ENCODE measurements around the gene ZNF383. TPM values are rescaled to one million over a fixed set of nuclear protein-coding genes. Genes with fewer than 3 reads are reported as not detected.
"Not testable (repeated sequence)": the region's sequence is repeated elsewhere in the genome, so short reads cannot be mapped to it uniquely, and the experiment has no call there.

ZNF383 gene
- total RNA-seq (2014; rRNA removed): 4.0 and 4.1 TPM in 2 replicates
- 1.6 TPM for polyA plus RNA-seq (2012)

GRCh38 chr19:37217775-37218591, at the start of gene ZNF383:
TSS of gene ZNF383 (plus strand) at chr19:37218214. CDS start at chr19:37230454, 12,240 bp downstream.
- DNase-seq (ENCODE audit: low read depth): peak; percentile 88

- DNase-seq (ENCODE audit: low read depth): peak; percentile 97
Observed at GRCh38 chr19:37172368-37173366, 45.3 kb upstream of the ZNF383 start, which contains the start of gene ZNF585A. TSS of gene ZNF585A (minus strand) at chr19:37172695. CDS start at chr19:37169910, 2,785 bp downstream.

GRCh38 chr19:37186071-37186470, 31.9 kb upstream of the ZNF383 start:
- not testable (repeated sequence) for DNase-seq (ENCODE audit: low read depth)

GRCh38 chr19:37195248-37195647, 22.8 kb upstream of the ZNF383 start:
- DNase-seq (ENCODE audit: low read depth): not testable (repeated sequence)

- DNase-seq (ENCODE audit: low read depth): not testable (repeated sequence)
Observed at GRCh38 chr19:37197115-37197514, 20.9 kb upstream of the ZNF383 start.

GRCh38 chr19:37197768-37198167, 20.2 kb upstream of the ZNF383 start:
- no peak for DNase-seq (ENCODE audit: low read depth)

- DNase-seq (ENCODE audit: low read depth): no peak
Observed at GRCh38 chr19:37217480-37217774, 587 bp upstream of the ZNF383 start.

GRCh38 chr19:37218592-37218935, 550 bp downstream of the ZNF383 start:
- DNase-seq (ENCODE audit: low read depth): peak; percentile 24

- no peak for DNase-seq (ENCODE audit: low read depth)
Observed at GRCh38 chr19:37220383-37220782, 2.4 kb downstream of the ZNF383 start.

GRCh38 chr19:37221136-37221535, 3.1 kb downstream of the ZNF383 start:
- peak; percentile 2 for DNase-seq (ENCODE audit: low read depth)

- no peak for DNase-seq (ENCODE audit: low read depth)
Observed at GRCh38 chr19:37226248-37226647, 8.2 kb downstream of the ZNF383 start.

- no peak for DNase-seq (ENCODE audit: low read depth)
Observed at GRCh38 chr19:37227996-37228395, 10.0 kb downstream of the ZNF383 start.

GRCh38 chr19:37243206-37243632, 25.2 kb downstream of the ZNF383 start:
- peak; percentile 1 for DNase-seq (ENCODE audit: low read depth)

- peak; percentile 71 for DNase-seq (ENCODE audit: low read depth)
Observed at GRCh38 chr19:37251308-37252229, 33.6 kb downstream of the ZNF383 start.

GRCh38 chr19:37263028-37263427, 45.0 kb downstream of the ZNF383 start:
- DNase-seq (ENCODE audit: low read depth): not testable (repeated sequence)

GRCh38 chr19:37267005-37267404, 49.0 kb downstream of the ZNF383 start:
- DNase-seq (ENCODE audit: low read depth): not testable (repeated sequence)

- DNase-seq (ENCODE audit: low read depth): not testable (repeated sequence)
Observed at GRCh38 chr19:37267755-37268154, 49.7 kb downstream of the ZNF383 start.

- DNase-seq (ENCODE audit: low read depth): not testable (repeated sequence)
Observed at GRCh38 chr19:37280656-37281055, 62.6 kb downstream of the ZNF383 start.

GRCh38 chr19:37284020-37284419, 66.0 kb downstream of the ZNF383 start:
- DNase-seq (ENCODE audit: low read depth): not testable (repeated sequence)

GRCh38 chr19:37289229-37289628, 71.2 kb downstream of the ZNF383 start:
- not testable (repeated sequence) for DNase-seq (ENCODE audit: low read depth)

Measured in LHCN-M2 (cell line).